H1 (cell line): ENCODE results near the gene DDX21. TPM values are rescaled to one million over a fixed set of nuclear protein-coding genes. Genes with fewer than 3 reads are reported as not detected.

ENCODE experiments used
- CTCF ChIA-PET: fragments of 300-600 bp; sonication (Branson Sonifier 250); formaldehyde crosslinking; loops from one replicate; lab custom pipeline; 2021; ENCODE audit not compliant: partially characterized antibody; lab: Charles Lee
- POLR2A ChIA-PET: fragments of 300-600 bp; sonication (Branson Sonifier 250); formaldehyde crosslinking; loops from one replicate; lab custom pipeline; 2021; ENCODE audit warnings: inconsistent platforms; ENCODE audit not compliant: partially characterized antibody; lab: Charles Lee
- DNase-seq, 2 experiments: peaks; one replicate each; pipeline versions ENCODE4 v3.0.0 to v3.0.0-alpha.2; 2010 to 2022; ENCODE audit warnings: low spot score in 2 of 2, low read depth in 1 of 2, mixed read lengths in 1 of 2
- FAIRE-seq: peaks from 2 replicates; lab custom pipeline; 2011; peaks lifted over from hg19 to GRCh38; lab: Jason Lieb, UNC
- H2AFZ ChIP-seq: 2 replicates; pipeline ENCODE4 v1.8.1; 2012; ENCODE audit warnings: low read length, inconsistent platforms
- H2AK5ac ChIP-seq: 2 replicates; pipeline ENCODE4 v1.6.1; 2013; ENCODE audit warnings: low read depth, low read length
- H2BK120ac ChIP-seq: replicated peaks from 2 replicates; pipeline ENCODE3; 2013; ENCODE audit warnings: low read depth, low read length, inconsistent platforms
- H2BK12ac ChIP-seq: 2 replicates; pipeline ENCODE4 v1.6.1; 2013; ENCODE audit warnings: low read depth, low read length
- H2BK15ac ChIP-seq: 2 replicates; pipeline ENCODE4 v1.6.1; 2013; ENCODE audit warnings: low read length
- H2BK20ac ChIP-seq: 2 replicates; pipeline ENCODE4 v1.6.1; 2013; ENCODE audit warnings: low read length
- H2BK5ac ChIP-seq: 2 replicates; pipeline ENCODE4 v1.6.1; 2013; ENCODE audit warnings: low read depth, low read length
- H3K14ac ChIP-seq: 2 replicates; pipeline ENCODE4 v1.6.1; 2013; ENCODE audit warnings: inconsistent platforms; ENCODE audit not compliant: insufficient read length
- H3K18ac ChIP-seq: 2 replicates; pipeline ENCODE4 v1.6.1; 2013; ENCODE audit warnings: low read length; ENCODE audit errors: extremely low read depth
- H3K23ac ChIP-seq: 2 replicates; pipeline ENCODE4 v1.6.1; 2013; ENCODE audit warnings: inconsistent platforms; ENCODE audit not compliant: insufficient read length
- H3K23me2 ChIP-seq: 2 replicates; pipeline ENCODE4 v1.6.1; 2013; ENCODE audit warnings: low read depth, low read length
- H3K27ac ChIP-seq: 2 replicates; pipeline ENCODE4 v1.6.1; 2011; ENCODE audit warnings: low read depth, low read length, inconsistent platforms
- H3K27me3 ChIP-seq, 4 experiments: replicated peaks in 1 of 4; 1 replicate in 1 of 4; 2 replicates in 3 of 4; pipeline versions ENCODE4 v1.6.1 to v1.8.1; 2011 to 2013; ENCODE audit warnings: low read length in 3 of 4, mild to moderate bottlenecking in 3 of 4, inconsistent platforms in 2 of 4, mixed read lengths in 2 of 4, moderate library complexity in 1 of 4; ENCODE audit not compliant: control insufficient read depth in 3 of 4, insufficient read depth in 3 of 4; ENCODE audit errors: extremely low read depth in 1 of 4
- H3K36me3 ChIP-seq, 4 experiments: 2 replicates each; pipeline versions ENCODE4 v1.6.1 to v1.8.1; 2011 to 2013; ENCODE audit warnings: mild to moderate bottlenecking in 4 of 4, low read length in 3 of 4, moderate library complexity in 2 of 4, control low read depth in 1 of 4, inconsistent platforms in 1 of 4; ENCODE audit not compliant: insufficient read depth in 4 of 4, control insufficient read depth in 2 of 4
- H3K4ac ChIP-seq: replicated peaks from 2 replicates; pipeline ENCODE3; 2013; ENCODE audit warnings: low read length, low read depth, mixed read lengths, inconsistent platforms; ENCODE audit not compliant: insufficient read length
- H3K4me1 ChIP-seq, 4 experiments: replicated peaks in 1 of 4; 1 replicate in 1 of 4; 2 replicates in 3 of 4; pipeline versions ENCODE4 v1.6.1 to v1.8.1; 2011 to 2013; ENCODE audit warnings: low read length in 3 of 4, inconsistent platforms in 2 of 4, mixed read lengths in 1 of 4; ENCODE audit not compliant: insufficient read depth in 4 of 4, control insufficient read depth in 3 of 4
- H3K4me2 ChIP-seq, 2 experiments: 2 replicates each; pipeline versions ENCODE4 v1.6.1 to v1.8.1; 2011 to 2013; ENCODE audit warnings: low read depth in 2 of 2, low read length in 2 of 2, control low read depth in 1 of 2, inconsistent platforms in 1 of 2, mild to moderate bottlenecking in 1 of 2; ENCODE audit not compliant: insufficient read depth in 1 of 2
- H3K4me3 ChIP-seq, 4 experiments: fragments of 200-600, 300-600 bp in 1 of 4; sonication (generic), shearing (Covaris generic), sonication (Bioruptor Twin) in 1 of 4; 2 replicates each; pipeline versions ENCODE4 v1.5.1 to v1.8.1; 2011 to 2016; ENCODE audit warnings: low read length in 4 of 4, low read depth in 3 of 4, control low read depth in 2 of 4, inconsistent platforms in 2 of 4, mild to moderate bottlenecking in 2 of 4, mixed read lengths in 1 of 4, moderate library complexity in 1 of 4; ENCODE audit not compliant: insufficient read depth in 2 of 4; ENCODE audit errors: extremely low read depth in 1 of 4
- H3K56ac ChIP-seq: replicated peaks from 2 replicates; pipeline ENCODE3; 2013; ENCODE audit warnings: low read depth, mild to moderate bottlenecking, mixed read lengths, low read length, inconsistent platforms; ENCODE audit not compliant: insufficient read length
- H3K79me1 ChIP-seq: 2 replicates; pipeline ENCODE4 v1.6.1; 2013; ENCODE audit warnings: low read depth, low read length, control low read depth
- H3K79me2 ChIP-seq, 2 experiments: 2 replicates each; pipeline versions ENCODE4 v1.6.1 to v1.8.1; 2012 to 2013; ENCODE audit warnings: low read length in 2 of 2, mild to moderate bottlenecking in 2 of 2, inconsistent platforms in 1 of 2; ENCODE audit not compliant: insufficient read depth in 2 of 2, control insufficient read depth in 1 of 2
- H3K9ac ChIP-seq, 4 experiments: replicated peaks in 1 of 4; 1 replicate in 1 of 4; 2 replicates in 3 of 4; pipeline versions ENCODE4 v1.6.1 to v1.8.1; 2011 to 2013; ENCODE audit warnings: low read depth in 3 of 4, low read length in 3 of 4, control low read depth in 2 of 4, mild to moderate bottlenecking in 2 of 4, moderate library complexity in 2 of 4, inconsistent platforms in 1 of 4; ENCODE audit errors: extremely low read depth in 1 of 4
- H3K9me3 ChIP-seq, 2 experiments: 2 replicates each; pipeline versions ENCODE4 v1.6.1 to v1.8.1; 2012 to 2013; ENCODE audit warnings: mild to moderate bottlenecking in 2 of 2, moderate library complexity in 2 of 2, control low read depth in 1 of 2, inconsistent platforms in 1 of 2, low read depth in 1 of 2, low read length in 1 of 2, mixed read lengths in 1 of 2; ENCODE audit not compliant: insufficient read depth in 2 of 2
- H4K20me1 ChIP-seq, 2 experiments: replicated peaks in 1 of 2; 2 replicates each; pipeline versions ENCODE3 to v1.8.1; 2011 to 2013; ENCODE audit warnings: inconsistent platforms in 2 of 2, low read length in 2 of 2, mild to moderate bottlenecking in 1 of 2; ENCODE audit not compliant: insufficient read depth in 2 of 2, control insufficient read depth in 1 of 2
- H4K5ac ChIP-seq: 2 replicates; pipeline ENCODE4 v1.6.1; 2013; ENCODE audit warnings: low read length, low read depth, mixed read lengths, inconsistent platforms; ENCODE audit not compliant: insufficient read length
- H4K8ac ChIP-seq: 2 replicates; pipeline ENCODE4 v1.8.0; 2013; ENCODE audit warnings: mild to moderate bottlenecking, moderate library complexity, low read length, inconsistent platforms; ENCODE audit not compliant: insufficient read depth; ENCODE audit errors: extremely low read depth
- H4K91ac ChIP-seq: replicated peaks from 2 replicates; pipeline ENCODE3; 2013; ENCODE audit warnings: low read length, mixed read lengths, inconsistent platforms; ENCODE audit not compliant: insufficient read length
- BRCA1 ChIP-seq: IDR thresholded peaks from 2 replicates; pipeline ENCODE4 v1.6.1; 2012; ENCODE audit warnings: low read depth, low read length, improper control_type of control experiment
- CTBP2 ChIP-seq: IDR thresholded peaks from 2 replicates; pipeline ENCODE4 v1.7.0; 2011; ENCODE audit warnings: borderline replicate concordance, mild to moderate bottlenecking, moderate library complexity, mixed read lengths, low read length; ENCODE audit not compliant: insufficient read depth, insufficient read length
- GABPA ChIP-seq: IDR thresholded peaks from 2 replicates; pipeline ENCODE4 v1.6.1; 2011; ENCODE audit warnings: mild to moderate bottlenecking, low read length, moderate library complexity, borderline replicate concordance; ENCODE audit not compliant: insufficient read depth
- POLR2A ChIP-seq, 2 experiments: IDR thresholded peaks; 1 replicate in 1 of 2; 2 replicates in 1 of 2; pipeline ENCODE4 v1.6.1; 2011; ENCODE audit warnings: low read depth in 2 of 2, low read length in 2 of 2, mild to moderate bottlenecking in 2 of 2; ENCODE audit errors: control extremely low read depth in 1 of 2
- POLR2AphosphoS5 ChIP-seq: IDR thresholded peaks from 2 replicates; pipeline ENCODE4 v1.6.1; 2011; ENCODE audit warnings: low read depth, low read length
- SIN3A ChIP-seq, 2 experiments: IDR thresholded peaks in 1 of 2; conservative IDR thresholded peaks in 1 of 2; 2 replicates each; pipeline ENCODE4 v1.6.1; 2011 to 2012; ENCODE audit warnings: low read length in 2 of 2, improper control_type of control experiment in 1 of 2, low read depth in 1 of 2, mild to moderate bottlenecking in 1 of 2
- SP1 ChIP-seq: IDR thresholded peaks from 2 replicates; pipeline ENCODE4 v1.6.1; 2011; ENCODE audit warnings: low read depth, low read length
- TAF7 ChIP-seq: optimal IDR thresholded peaks from 2 replicates; pipeline ENCODE3; 2011; ENCODE audit warnings: low read depth, mild to moderate bottlenecking, inconsistent platforms, low read length, moderate library complexity, borderline replicate concordance
- WGBS, 2 experiments: shearing (Covaris generic) in 1 of 2; methylation state at CpG; one replicate each; pipeline versions ENCODE4 v1.1.6 to v1.1.7; 2013 to 2015; ENCODE audit warnings: low lambda C conversion rate in 2 of 2, mixed read lengths in 2 of 2, inconsistent platforms in 1 of 2, low coverage in 1 of 2, missing lambda C conversion rate in 1 of 2; ENCODE audit not compliant: insufficient replicate concordance in 2 of 2, insufficient coverage in 1 of 2, insufficient read length in 1 of 2; ENCODE audit errors: extremely low coverage in 1 of 2, missing lambda C conversion rate in 1 of 2; 5-methylcytosine and 5-hydroxymethylcytosine counted together
- polyA plus RNA-seq, 7 experiments: library from polyadenylated mRNA; depleted of rRNA in 3 of 7; stranded (reverse) in 5 of 7; unstranded in 2 of 7; fragments of >200 nt in 5 of 7; fragments of 200-250 nt in 2 of 7; gene quantifications; 1 replicate in 5 of 7; 2 replicates in 1 of 7; 4 replicates in 1 of 7; pipeline versions ENCODE4 v1.2.1 to v1.2.3, GENCODE V29; 2011 to 2013; ENCODE audit warnings: missing spikeins in 2 of 7, mixed read lengths in 2 of 7
- total RNA-seq: library from RNA; stranded (reverse); fragmentation: NEBNext Ultra II Directional; extraction: Animal tissue kit (Norgen Biotek cat#: 25700); gene quantifications from 2 replicates; pipeline ENCODE4 v1.2.1, GENCODE V29; 2021

Gene DDX21
- total and polyA plus RNA-seq, 2 of the 8 experiments (the other 6 are each of a cell fraction or from before 2014, with no cell fraction given), result 67.0 to 195 TPM

GRCh38 chr10:68938117-68938516 is 17.9 kb upstream of the DDX21 start:
- Histone ChIP-seq H3K14ac (no peak overlapping the region), H3K4me1 (no peaks in the 10 kb centered on the region), H3K56ac (no peak overlapping the region), H3K27ac (no peak overlapping the region), H3K27me3 (no peaks in the 10 kb centered on the region), H2BK5ac (no peak overlapping the region), H3K36me3 (peaks cover 2 to 26% (median 13%) of the 10 kb centered on the region in 4 experiments; a peak in 5 of 8 replicates), H2BK15ac (no peak overlapping the region), H2BK20ac (no peak overlapping the region), H2BK120ac (no peak overlapping the region), H3K23ac (no peak overlapping the region), H3K23me2 (no peaks in the 10 kb centered on the region), H2BK12ac (no peak overlapping the region), H4K20me1 (no peaks in the 10 kb centered on the region), H3K79me2 (no peaks in the 10 kb centered on the region), H3K4ac (no peak overlapping the region), H2AK5ac (no peak overlapping the region), H4K8ac (no peak overlapping the region), H3K4me2 (no peak overlapping the region), H3K79me1 (no peaks in the 10 kb centered on the region), H4K5ac (no peak overlapping the region), H3K4me3 (no peak overlapping the region), H3K9me3 (no peaks in the 10 kb centered on the region), H2AFZ (no peak overlapping the region), H4K91ac (no peak overlapping the region), H3K18ac (no peak overlapping the region), H3K9ac (no peak overlapping the region)
- WGBS, 2 experiments, result 92% methylated on average over 2 of the region's 2 CpGs; no CpG with 5 or more reads in 1 of the 2 experiments
- no peak for FAIRE-seq
- no peak for DNase-seq
- ChIA-PET POLR2A (interaction anchor here (0.9 kb wide), 1 partner anchor 10 kb away, joined by 3 read pairs; no protein-coding TSS in a partner anchor), CTCF (no interaction called here)
- TF ChIP-seq TAF7 (no peak), SIN3A (conservative IDR thresholded peaks at IDR 0.05 in 1 of 2, IDR thresholded peaks at IDR 0.05 in 1 of 2; ENCODE audit: low read depth in 1 of 2, low read length in 2 of 2) (no peak), SP1 (no peak), GABPA (no peak), POLR2A (IDR thresholded peaks at IDR 0.05; ENCODE audit: control extremely low read depth in 1 of 2, low read depth in 2 of 2, low read length in 2 of 2) (no peak), POLR2AphosphoS5 (no peak), CTBP2 (no peak), BRCA1 (no peak)
